ENCODE results near the gene LGI2.

DNA sequence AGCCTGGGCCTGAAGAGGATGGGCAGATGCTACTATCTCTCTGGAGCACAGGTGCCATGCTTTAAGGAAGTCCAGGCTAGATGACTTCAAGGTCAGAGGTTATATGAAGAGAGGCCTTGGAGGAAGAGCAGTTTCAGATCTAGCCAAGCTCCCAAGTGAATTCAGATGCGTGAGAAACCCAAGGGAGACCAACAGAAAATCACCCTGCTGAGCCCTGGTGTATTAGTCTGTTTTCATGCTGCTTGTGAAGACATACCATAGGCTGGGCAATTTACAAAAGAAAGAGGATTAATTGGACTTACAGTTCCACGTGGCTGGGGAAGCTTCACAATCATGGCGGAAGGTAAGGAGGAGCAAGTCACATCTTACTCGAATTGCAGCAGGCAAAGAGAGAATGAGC lies 47.8 kb upstream of the LGI2 start:
- TF ChIP-seq TAF1 (IDR thresholded peaks at IDR 0.05; ENCODE audit: borderline replicate concordance, low read depth, low read length) (no peak), POLR2A (IDR thresholded peaks at IDR 0.05; ENCODE audit: low read depth, low read length) (no peak), POLR2AphosphoS5 (IDR thresholded peaks at IDR 0.05; ENCODE audit: low read depth, low read length) (no peak)
